ENCODE measurements around the gene PHETA2.

PHETA2 gene

GRCh38 chr22:42041784-42042183, 32.3 kb upstream of the PHETA2 start:
- no peak for DNase-seq (ENCODE audit: insufficient read length, low spot score)
- no peak for TF ChIP-seq CTCF (IDR thresholded peaks at IDR 0.05; ENCODE audit: insufficient read depth, missing control alignments)
- FAIRE-seq = no peak

GRCh38 chr22:42050641-42051180, 23.3 kb upstream of the PHETA2 start:
- TF ChIP-seq CTCF (IDR thresholded peaks at IDR 0.05; ENCODE audit: insufficient read depth, missing control alignments) = no peak
- DNase-seq (ENCODE audit: insufficient read length, low spot score) = no peak
- no peak for FAIRE-seq

GRCh38 chr22:42052765-42053164, 21.3 kb upstream of the PHETA2 start:
- no peak for TF ChIP-seq CTCF (IDR thresholded peaks at IDR 0.05; ENCODE audit: insufficient read depth, missing control alignments)
- DNase-seq (ENCODE audit: insufficient read length, low spot score) (no peak), FAIRE-seq (no peak)

- TF ChIP-seq CTCF (IDR thresholded peaks at IDR 0.05; ENCODE audit: insufficient read depth, missing control alignments) = no peak
- FAIRE-seq (no peak), DNase-seq (ENCODE audit: insufficient read length, low spot score) (no peak)
Observed at GRCh38 chr22:42056757-42057511, 17.1 kb upstream of the PHETA2 start.

GRCh38 chr22:42060489-42060888, 13.6 kb upstream of the PHETA2 start:
- DNase-seq (ENCODE audit: insufficient read length, low spot score) = no peak
- no peak for FAIRE-seq
- no peak for TF ChIP-seq CTCF (IDR thresholded peaks at IDR 0.05; ENCODE audit: insufficient read depth, missing control alignments)

GRCh38 chr22:42061041-42061440, 13.0 kb upstream of the PHETA2 start:
- no peak for TF ChIP-seq CTCF (IDR thresholded peaks at IDR 0.05; ENCODE audit: insufficient read depth, missing control alignments)
- DNase-seq (ENCODE audit: insufficient read length, low spot score) (no peak), FAIRE-seq (no peak)

- TF ChIP-seq CTCF (IDR thresholded peaks at IDR 0.05; ENCODE audit: insufficient read depth, missing control alignments) = no peak
- DNase-seq (ENCODE audit: insufficient read length, low spot score) = no peak
- FAIRE-seq = no peak
Observed at GRCh38 chr22:42062506-42063170, 11.4 kb upstream of the PHETA2 start.

Data from D721Med (cell line).